Fibroblast of lung (primary cell): ENCODE data around the gene SLC13A2. TPM values are rescaled to one million over a fixed set of nuclear protein-coding genes. Genes with fewer than 3 reads are reported as not detected.

Source experiments
- DNase-seq, 2 donors: peaks; one replicate each; pipeline versions ENCODE4 v3.0.0 to v3.0.0-alpha.2; 2010; ENCODE audit warnings: low read depth in 2 of 2
- H2AFZ ChIP-seq: 2 replicates; pipeline ENCODE4 v1.5.1; 2012; ENCODE audit warnings: low read length, control low read depth, inconsistent platforms
- H3K27ac ChIP-seq: 2 replicates; pipeline ENCODE4 v1.5.1; 2011; ENCODE audit warnings: low read length, control low read depth; ENCODE audit not compliant: insufficient read depth
- H3K27me3 ChIP-seq: 2 replicates; pipeline ENCODE4 v1.5.1; 2011; ENCODE audit warnings: mild to moderate bottlenecking, low read length; ENCODE audit not compliant: control insufficient read depth, insufficient read depth
- H3K36me3 ChIP-seq: 2 replicates; pipeline ENCODE4 v1.5.1; 2011; ENCODE audit warnings: low read length; ENCODE audit not compliant: control insufficient read depth, insufficient read depth
- H3K4me1 ChIP-seq: 2 replicates; pipeline ENCODE4 v1.5.1; 2011; ENCODE audit warnings: low read length; ENCODE audit not compliant: control insufficient read depth, insufficient read depth; ENCODE audit errors: extremely low read depth
- H3K4me2 ChIP-seq: 2 replicates; pipeline ENCODE4 v1.5.1; 2011; ENCODE audit warnings: low read length, control low read depth; ENCODE audit not compliant: insufficient read depth; ENCODE audit errors: extremely low read depth
- H3K4me3 ChIP-seq, 4 experiments: fragments of 200-600 bp in 1 of 4; sonication (generic) in 1 of 4; replicated peaks in 1 of 4; 2 replicates each; pipeline ENCODE4 v1.5.1; 2011 to 2016; ENCODE audit warnings: low read length in 4 of 4, low read depth in 3 of 4, mild to moderate bottlenecking in 3 of 4, control low read depth in 2 of 4, inconsistent platforms in 1 of 4, mixed read lengths in 1 of 4; ENCODE audit not compliant: insufficient read depth in 1 of 4; ENCODE audit errors: control extremely low read depth in 1 of 4
- H3K79me2 ChIP-seq: 2 replicates; pipeline ENCODE4 v1.5.1; 2012; ENCODE audit warnings: mild to moderate bottlenecking, low read length, inconsistent platforms; ENCODE audit not compliant: control insufficient read depth, insufficient read depth
- H3K9ac ChIP-seq: 2 replicates; pipeline ENCODE4 v1.5.1; 2011; ENCODE audit warnings: mild to moderate bottlenecking, low read length, control low read depth; ENCODE audit not compliant: insufficient read depth
- H3K9me3 ChIP-seq: 2 replicates; pipeline ENCODE4 v1.5.1; 2012; ENCODE audit warnings: low read depth, low read length; ENCODE audit not compliant: control insufficient read depth, insufficient read depth
- H4K20me1 ChIP-seq: 2 replicates; pipeline ENCODE4 v1.5.1; 2011; ENCODE audit warnings: low read length; ENCODE audit not compliant: control insufficient read depth, insufficient read depth; ENCODE audit errors: extremely low read depth
- EZH2 ChIP-seq: IDR thresholded peaks from 2 replicates; pipeline ENCODE4 v1.5.1; 2012; ENCODE audit warnings: low read length, control low read depth, mild to moderate bottlenecking; ENCODE audit errors: missing control alignments
- polyA plus RNA-seq, 2 donors: library from polyadenylated mRNA; depleted of rRNA in 1 of 2; stranded (reverse) in 1 of 2; unstranded in 1 of 2; fragments of >200 nt; gene quantifications; 2 replicates each; pipeline ENCODE4 v1.2.1, GENCODE V29; 2011 to 2012; ENCODE audit warnings: missing spikeins in 1 of 2
- total RNA-seq: library from RNA; depleted of rRNA; stranded (reverse); fragments of >200 nt; gene quantifications from 2 replicates; pipeline ENCODE4 v1.2.1, GENCODE V29; 2014
- TF ChIP-seq, protein P1 (sequence below), 2 donors: IDR thresholded peaks in 1 of 2; conservative IDR thresholded peaks in 1 of 2; 1 replicate in 1 of 2; 2 replicates in 1 of 2; pipeline ENCODE4 v1.5.1; 2011 to 2012; ENCODE audit warnings: low read length in 2 of 2, control low read depth in 1 of 2, inconsistent platforms in 1 of 2, low read depth in 1 of 2, mild to moderate bottlenecking in 1 of 2

The SLC13A2 gene
- total and polyA plus RNA-seq, 2 donors (not counting 1 experiment from before 2014, with no cell fraction given), result not detected

DNA sequence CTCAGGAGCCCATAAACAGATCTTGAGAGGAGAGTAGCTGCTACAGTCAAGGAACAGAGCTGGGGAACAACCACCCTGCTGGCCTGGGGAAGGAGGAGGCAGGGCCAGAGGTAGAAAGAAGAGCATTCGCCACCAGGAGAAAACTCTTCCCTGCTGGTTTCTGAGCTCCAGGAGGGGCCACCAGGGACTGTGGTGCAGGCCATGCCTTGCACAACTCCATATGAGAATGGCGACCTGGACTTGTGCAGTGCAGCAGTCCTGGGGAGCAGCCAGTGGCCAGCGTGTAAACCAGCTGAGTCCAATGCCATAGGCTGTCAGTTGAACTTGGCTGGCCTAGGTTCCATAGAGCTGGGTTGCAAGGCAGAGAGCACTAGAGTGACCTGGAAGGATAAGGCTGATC is 11.6 kb downstream of the SLC13A2 start:
- no peak overlapping the region for H3K9ac ChIP-seq
- no peaks in the 10 kb centered on the region for H3K9me3 ChIP-seq
- H3K36me3 ChIP-seq, result no peaks in the 10 kb centered on the region
- peaks cover 14% of the 10 kb centered on the region for H3K27me3 ChIP-seq
- H3K4me1 ChIP-seq, result no peaks in the 10 kb centered on the region
- H3K4me2 ChIP-seq, result no peak overlapping the region
- H2AFZ ChIP-seq, result no peak overlapping the region
- H3K4me3 ChIP-seq, result no peak overlapping the region
- H3K79me2 ChIP-seq, result no peaks in the 10 kb centered on the region
- DNase-seq, result no peak
- no peaks in the 10 kb centered on the region for H4K20me1 ChIP-seq
- H3K27ac ChIP-seq, result no peak overlapping the region
- TF ChIP-seq EZH2, result no peak
- TF ChIP-seq, protein P1, sequence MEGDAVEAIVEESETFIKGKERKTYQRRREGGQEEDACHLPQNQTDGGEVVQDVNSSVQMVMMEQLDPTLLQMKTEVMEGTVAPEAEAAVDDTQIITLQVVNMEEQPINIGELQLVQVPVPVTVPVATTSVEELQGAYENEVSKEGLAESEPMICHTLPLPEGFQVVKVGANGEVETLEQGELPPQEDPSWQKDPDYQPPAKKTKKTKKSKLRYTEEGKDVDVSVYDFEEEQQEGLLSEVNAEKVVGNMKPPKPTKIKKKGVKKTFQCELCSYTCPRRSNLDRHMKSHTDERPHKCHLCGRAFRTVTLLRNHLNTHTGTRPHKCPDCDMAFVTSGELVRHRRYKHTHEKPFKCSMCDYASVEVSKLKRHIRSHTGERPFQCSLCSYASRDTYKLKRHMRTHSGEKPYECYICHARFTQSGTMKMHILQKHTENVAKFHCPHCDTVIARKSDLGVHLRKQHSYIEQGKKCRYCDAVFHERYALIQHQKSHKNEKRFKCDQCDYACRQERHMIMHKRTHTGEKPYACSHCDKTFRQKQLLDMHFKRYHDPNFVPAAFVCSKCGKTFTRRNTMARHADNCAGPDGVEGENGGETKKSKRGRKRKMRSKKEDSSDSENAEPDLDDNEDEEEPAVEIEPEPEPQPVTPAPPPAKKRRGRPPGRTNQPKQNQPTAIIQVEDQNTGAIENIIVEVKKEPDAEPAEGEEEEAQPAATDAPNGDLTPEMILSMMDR (conservative IDR thresholded peaks at IDR 0.05 in 1 of 2, IDR thresholded peaks at IDR 0.05 in 1 of 2; ENCODE audit: low read depth in 1 of 2, low read length in 2 of 2), result no peak

DNA sequence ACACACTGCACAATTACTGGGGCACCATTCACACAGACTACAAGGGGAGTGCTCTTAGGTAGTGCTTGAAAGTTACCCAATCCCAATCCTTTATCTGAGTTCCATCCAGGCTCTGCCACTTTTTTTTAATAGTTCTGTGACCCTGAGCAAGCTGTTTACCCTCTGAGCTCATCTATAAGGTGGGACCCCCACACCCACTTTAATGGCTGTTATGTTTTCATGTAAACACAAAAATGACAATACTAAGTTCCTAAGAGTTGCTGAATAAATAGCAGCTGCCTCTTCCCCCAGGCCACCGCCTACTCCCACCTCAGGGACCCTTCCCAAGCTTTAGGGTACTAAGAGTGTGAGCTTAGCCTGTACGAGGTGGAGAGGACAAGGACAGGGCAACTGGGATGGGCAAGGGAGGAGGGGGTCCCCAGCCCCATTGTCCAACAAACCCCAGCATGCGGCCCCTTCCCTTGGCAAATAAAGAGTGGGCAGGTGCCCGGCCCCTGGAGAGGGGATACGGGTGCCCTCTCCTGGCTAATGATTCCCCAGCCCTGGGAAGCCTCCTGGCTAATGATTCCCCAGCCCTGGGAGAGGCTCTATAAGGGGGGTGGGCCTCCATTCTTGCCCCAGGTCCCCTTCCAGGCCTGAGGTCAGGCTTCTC is 14.6 kb downstream of the SLC13A2 start:
- no peaks in the 10 kb centered on the region for H3K9me3 ChIP-seq
- peaks cover 11% of the 10 kb centered on the region for H3K27me3 ChIP-seq

DNA sequence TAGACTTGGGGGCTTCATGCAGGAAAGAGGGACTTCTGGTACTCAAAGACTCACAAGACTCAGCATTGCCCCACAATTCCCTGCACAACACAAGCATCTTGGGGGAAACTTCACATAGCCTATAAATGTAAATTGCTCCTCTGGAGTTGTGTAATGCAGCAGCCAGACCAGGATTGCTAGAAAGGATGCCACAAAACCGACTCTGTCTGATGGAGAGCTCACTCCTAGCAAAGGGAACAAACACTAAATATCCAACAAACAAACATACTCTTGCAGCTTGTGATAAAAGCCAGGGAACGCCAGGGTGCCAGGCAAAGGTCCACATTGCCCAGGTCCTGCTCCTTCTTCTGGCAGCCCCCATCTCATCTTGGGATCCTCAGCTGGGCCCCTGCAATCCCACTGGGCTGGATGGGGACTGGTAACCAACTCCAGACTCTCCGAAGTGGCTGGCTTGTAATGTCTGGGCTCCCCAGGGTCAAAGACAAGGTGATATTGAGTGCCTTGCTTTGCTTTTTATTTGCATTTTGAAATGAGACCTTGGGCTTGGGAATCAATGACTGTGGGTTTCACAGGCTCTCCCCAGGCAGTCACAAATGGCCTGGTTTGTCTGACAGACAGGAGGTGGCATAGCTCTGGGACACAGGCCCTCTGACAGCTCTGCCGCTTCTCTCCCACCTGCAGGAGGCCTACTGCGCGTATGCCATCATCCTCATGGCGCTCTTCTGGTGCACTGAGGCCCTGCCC is 15.3 kb downstream of the SLC13A2 start:
- no peak for DNase-seq
- no peak for TF ChIP-seq EZH2
- TF ChIP-seq, protein P1 (conservative IDR thresholded peaks at IDR 0.05 in 1 of 2, IDR thresholded peaks at IDR 0.05 in 1 of 2; ENCODE audit: low read depth in 1 of 2, low read length in 2 of 2), result no peak

More for the DNA sequence above, 14.6 kb downstream of the SLC13A2 start:
- DNase-seq, result no peak
- no peaks in the 10 kb centered on the region for H3K36me3 ChIP-seq
- H3K9ac ChIP-seq, result no peak overlapping the region
- H4K20me1 ChIP-seq, result no peaks in the 10 kb centered on the region
- H3K4me2 ChIP-seq, result no peak overlapping the region
- no peak overlapping the region for H2AFZ ChIP-seq
- H3K27ac ChIP-seq, result no peak overlapping the region
- H3K79me2 ChIP-seq, result no peaks in the 10 kb centered on the region
- no peaks in the 10 kb centered on the region for H3K4me1 ChIP-seq
- no peak overlapping the region for H3K4me3 ChIP-seq
- TF ChIP-seq EZH2, result no peak
- TF ChIP-seq, protein P1 (conservative IDR thresholded peaks at IDR 0.05 in 1 of 2, IDR thresholded peaks at IDR 0.05 in 1 of 2; ENCODE audit: low read depth in 1 of 2, low read length in 2 of 2), result no peak

More for the DNA sequence above, 15.3 kb downstream of the SLC13A2 start:
- Histone ChIP-seq H2AFZ (no peak overlapping the region), H3K27ac (no peak overlapping the region), H3K27me3 (peaks cover 9% of the 10 kb centered on the region), H3K9me3 (no peaks in the 10 kb centered on the region), H4K20me1 (no peaks in the 10 kb centered on the region), H3K4me3 (no peak overlapping the region), H3K4me1 (no peaks in the 10 kb centered on the region), H3K9ac (no peak overlapping the region), H3K79me2 (no peaks in the 10 kb centered on the region), H3K36me3 (no peaks in the 10 kb centered on the region), H3K4me2 (no peak overlapping the region)
